Measurements from ENCODE around the gene HMGXB4. TPM values are rescaled to one million over a fixed set of nuclear protein-coding genes. Genes with fewer than 3 reads are reported as not detected.

The HMGXB4 gene
- total and polyA plus RNA-seq, 2 donors (not counting 1 experiment from before 2014, with no cell fraction given): 5.9 to 25.2 TPM

- Mint-ChIP-seq H3K4me3 (no peak overlapping the region), H3K4me1 (peaks cover 21% of the 10 kb centered on the region), H3K27me3 (no peaks in the 10 kb centered on the region), H3K27ac (peak overlapping the region; percentile 15), H3K9me3 (ENCODE audit: insufficient read depth) (no peaks in the 10 kb centered on the region)
- DNase-seq (no peak), ATAC-seq (ENCODE audit: low read depth) (no peak)
- Histone ChIP-seq H3K36me3 (replicated peaks in 1 of 2; ENCODE audit: control extremely low read depth in 1 of 2, control insufficient read depth in 1 of 2, extremely low read depth in 1 of 2, insufficient read depth in 2 of 2, low read length in 1 of 2) (peaks cover 0 to 14% of the 10 kb centered on the region in 2 experiments), H3K9ac (ENCODE audit: low read length) (no peak overlapping the region), H3K9me3 (ENCODE audit: control extremely low read depth in 1 of 3, control insufficient read depth in 2 of 3, insufficient read depth in 1 of 3, low read length in 2 of 3) (no peaks in the 10 kb centered on the region), H3K27me3 (replicated peaks in 1 of 4; ENCODE audit: control extremely low read depth in 1 of 4, control insufficient read depth in 3 of 4, insufficient read depth in 4 of 4, low read length in 3 of 4) (no peaks in the 10 kb centered on the region), H3K4me1 (ENCODE audit: control insufficient read depth in 2 of 2, insufficient read depth in 2 of 2, low read length in 2 of 2) (peaks cover under 1 to 11% of the 10 kb centered on the region in 2 donors), H3K4me3 (ENCODE audit: control extremely low read depth in 1 of 5, extremely low read depth in 1 of 5, insufficient read depth in 1 of 5, low read depth in 2 of 5, low read length in 4 of 5) (no peak overlapping the region), H4K20me1 (ENCODE audit: control insufficient read depth, insufficient read depth, low read length, poor library complexity, severe bottlenecking) (no peaks in the 10 kb centered on the region), H3K27ac (ENCODE audit: low read length in 2 of 2) (no peak overlapping the region), H3K4me2 (replicated peaks; ENCODE audit: low read depth, low read length, poor library complexity, severe bottlenecking) (no peak overlapping the region), H2AFZ (ENCODE audit: insufficient read depth, low read depth, low read length, poor library complexity, severe bottlenecking) (no peak overlapping the region), H3K79me2 (ENCODE audit: control insufficient read depth, insufficient read depth, low read length) (no peaks in the 10 kb centered on the region)
- TF ChIP-seq EZH2 (IDR thresholded peaks at IDR 0.05; ENCODE audit: borderline replicate concordance, insufficient read depth, low read depth, low read length, poor library complexity, severe bottlenecking): no peak
- TF ChIP-seq, protein P1, sequence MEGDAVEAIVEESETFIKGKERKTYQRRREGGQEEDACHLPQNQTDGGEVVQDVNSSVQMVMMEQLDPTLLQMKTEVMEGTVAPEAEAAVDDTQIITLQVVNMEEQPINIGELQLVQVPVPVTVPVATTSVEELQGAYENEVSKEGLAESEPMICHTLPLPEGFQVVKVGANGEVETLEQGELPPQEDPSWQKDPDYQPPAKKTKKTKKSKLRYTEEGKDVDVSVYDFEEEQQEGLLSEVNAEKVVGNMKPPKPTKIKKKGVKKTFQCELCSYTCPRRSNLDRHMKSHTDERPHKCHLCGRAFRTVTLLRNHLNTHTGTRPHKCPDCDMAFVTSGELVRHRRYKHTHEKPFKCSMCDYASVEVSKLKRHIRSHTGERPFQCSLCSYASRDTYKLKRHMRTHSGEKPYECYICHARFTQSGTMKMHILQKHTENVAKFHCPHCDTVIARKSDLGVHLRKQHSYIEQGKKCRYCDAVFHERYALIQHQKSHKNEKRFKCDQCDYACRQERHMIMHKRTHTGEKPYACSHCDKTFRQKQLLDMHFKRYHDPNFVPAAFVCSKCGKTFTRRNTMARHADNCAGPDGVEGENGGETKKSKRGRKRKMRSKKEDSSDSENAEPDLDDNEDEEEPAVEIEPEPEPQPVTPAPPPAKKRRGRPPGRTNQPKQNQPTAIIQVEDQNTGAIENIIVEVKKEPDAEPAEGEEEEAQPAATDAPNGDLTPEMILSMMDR (IDR thresholded peaks at IDR 0.05): no peak
- POLR2A ChIA-PET: no interaction called here
- CTCF ChIA-PET: interaction anchor here (0.9 to 8.8 kb wide), 4 partner anchors 14 to 238 kb away, joined by 3 to 136 read pairs (median 5); no protein-coding TSS in a partner anchor
- WGBS (ENCODE audit: insufficient coverage): 73% methylated on average over 14 of the region's 14 CpGs
- intact Hi-C loops (cut with micrococcal nuclease): no loop called here
These were observed 87.8 kb downstream of the HMGXB4 start for GRCh38 chr22:35344956-35345690.

Small RNAs within 50 kb of the gene (small RNA-seq; reads per million reads assigned to genes)
- not detected for gene MIR3909 (ENCODE audit: insufficient read length, low read depth, low replicate concordance)
- not detected for gene MIR6069 (ENCODE audit: insufficient read length, low read depth, low replicate concordance)
- gene RNU7-167P (ENCODE audit: insufficient read length, low read depth, low replicate concordance): not detected

Other genes with a start within 250 kb of the HMGXB4 start
- gene ISX, start 191.3 kb upstream of the HMGXB4 start, total RNA-seq: not detected in 2 replicates
- not detected in 2 replicates for gene ISX, start 191.3 kb upstream of the HMGXB4 start, polyA plus RNA-seq
- gene TOM1, start 42.4 kb downstream of the HMGXB4 start, total RNA-seq: 53.2 and 54.2 TPM in 2 replicates
- 25.3 and 29.8 TPM in 2 replicates for gene TOM1, start 42.4 kb downstream of the HMGXB4 start, polyA plus RNA-seq
- gene HMOX1, start 123.6 kb downstream of the HMGXB4 start, total RNA-seq: 21.9 TPM in 2 replicates
- gene HMOX1, start 123.6 kb downstream of the HMGXB4 start, polyA plus RNA-seq: 4.7 and 9.4 TPM in 2 replicates
- gene MCM5, start 142.6 kb downstream of the HMGXB4 start, total RNA-seq: 203 and 221 TPM in 2 replicates
- gene MCM5, start 142.6 kb downstream of the HMGXB4 start, polyA plus RNA-seq: 91.3 and 112 TPM in 2 replicates

Data from B cell (primary cell).